ENCODE results near the gene PI4KA. TPM values are rescaled to one million over a fixed set of nuclear protein-coding genes. Genes with fewer than 3 reads are reported as not detected.

The PI4KA gene
- total and polyA plus RNA-seq, 10 donors: 29.8 to 143 (median 108) TPM

DNA sequence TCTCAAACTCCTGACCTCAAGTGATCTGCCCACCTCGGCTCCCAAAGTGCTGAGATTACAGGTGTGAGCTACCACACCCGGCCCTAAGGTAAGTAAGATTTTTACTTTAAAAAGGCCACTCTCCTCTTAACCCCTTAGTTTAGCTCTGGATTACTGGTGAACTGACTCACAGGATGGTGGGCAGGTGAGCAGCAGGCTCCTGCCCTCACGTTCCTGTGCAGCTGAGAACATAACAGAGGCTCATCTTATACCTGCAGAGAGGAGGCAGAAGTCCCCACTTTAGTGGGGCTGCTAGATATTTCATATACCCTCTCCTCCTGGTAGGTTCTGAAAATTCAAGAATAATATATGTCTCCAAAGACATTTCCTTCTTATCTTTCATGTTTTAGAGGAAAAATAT is 101.8 kb downstream of the PI4KA start:
- intact Hi-C loops (cut with DNase I; ENCODE audit: low total_unique reads): no loop called here
- no peaks in the 10 kb centered on the region for H3K27me3 ChIP-seq (replicated peaks in 1 of 7)
- H3K4me1 ChIP-seq: no peaks in the 10 kb centered on the region
- TF ChIP-seq POLR2A (IDR thresholded peaks at IDR 0.05): no peak
- TF ChIP-seq, protein P1, sequence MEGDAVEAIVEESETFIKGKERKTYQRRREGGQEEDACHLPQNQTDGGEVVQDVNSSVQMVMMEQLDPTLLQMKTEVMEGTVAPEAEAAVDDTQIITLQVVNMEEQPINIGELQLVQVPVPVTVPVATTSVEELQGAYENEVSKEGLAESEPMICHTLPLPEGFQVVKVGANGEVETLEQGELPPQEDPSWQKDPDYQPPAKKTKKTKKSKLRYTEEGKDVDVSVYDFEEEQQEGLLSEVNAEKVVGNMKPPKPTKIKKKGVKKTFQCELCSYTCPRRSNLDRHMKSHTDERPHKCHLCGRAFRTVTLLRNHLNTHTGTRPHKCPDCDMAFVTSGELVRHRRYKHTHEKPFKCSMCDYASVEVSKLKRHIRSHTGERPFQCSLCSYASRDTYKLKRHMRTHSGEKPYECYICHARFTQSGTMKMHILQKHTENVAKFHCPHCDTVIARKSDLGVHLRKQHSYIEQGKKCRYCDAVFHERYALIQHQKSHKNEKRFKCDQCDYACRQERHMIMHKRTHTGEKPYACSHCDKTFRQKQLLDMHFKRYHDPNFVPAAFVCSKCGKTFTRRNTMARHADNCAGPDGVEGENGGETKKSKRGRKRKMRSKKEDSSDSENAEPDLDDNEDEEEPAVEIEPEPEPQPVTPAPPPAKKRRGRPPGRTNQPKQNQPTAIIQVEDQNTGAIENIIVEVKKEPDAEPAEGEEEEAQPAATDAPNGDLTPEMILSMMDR (IDR thresholded peaks at IDR 0.05 in 8 of 11, conservative IDR thresholded peaks at IDR 0.05 in 3 of 11): no peak
- no peak for TF ChIP-seq POLR2AphosphoS5 (IDR thresholded peaks at IDR 0.05)
- 89 to 100% (median 98%) methylated on average over 3 of the region's 3 CpGs for WGBS, 5 donors
- no peaks in the 10 kb centered on the region for H3K9me3 ChIP-seq
- H3K27ac ChIP-seq: no peak overlapping the region
- H3K4me3 ChIP-seq: no peak overlapping the region
- peaks cover 2 to 99% (median 43%) of the 10 kb centered on the region in 6 donors for H3K36me3 ChIP-seq
- DNase-seq: no peak

DNA sequence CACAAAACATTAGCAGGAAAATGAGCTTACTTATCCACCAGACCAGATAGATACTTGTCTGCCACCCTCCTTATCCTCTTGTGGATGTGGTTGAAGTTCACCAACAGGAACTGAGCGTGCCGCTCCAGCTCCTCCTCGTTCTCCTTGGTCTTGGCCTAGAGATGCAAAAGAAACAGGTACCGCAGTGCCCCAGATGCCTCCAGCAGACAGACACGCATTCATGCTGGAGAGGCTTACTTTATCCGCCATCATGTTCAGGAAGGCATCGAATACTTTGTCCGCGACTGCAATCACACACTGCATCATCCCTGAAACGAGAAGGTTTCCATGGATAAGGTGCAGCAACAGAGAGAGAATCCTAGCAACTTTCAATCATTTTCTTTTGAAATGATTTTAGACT is 105.7 kb downstream of the PI4KA start:
- H3K27me3 ChIP-seq (replicated peaks in 1 of 7): no peaks in the 10 kb centered on the region
- no peak for DNase-seq
- peaks cover 12 to 36% (median 30%) of the 10 kb centered on the region in 6 donors for H3K4me1 ChIP-seq
- no peaks in the 10 kb centered on the region for H3K9me3 ChIP-seq
- intact Hi-C loops (cut with DNase I; ENCODE audit: low total_unique reads): no loop called here
- 93 to 97% (median 96%) methylated on average over 10 of the region's 10 CpGs for WGBS, 5 donors
- H3K4me3 ChIP-seq: no peak overlapping the region
- H3K27ac ChIP-seq: no peak overlapping the region
- H3K36me3 ChIP-seq: peaks cover 0 to 99% (median 33%) of the 10 kb centered on the region in 6 donors
- TF ChIP-seq, protein P1 (IDR thresholded peaks at IDR 0.05 in 8 of 11, conservative IDR thresholded peaks at IDR 0.05 in 3 of 11): no peak
- TF ChIP-seq POLR2AphosphoS5 (IDR thresholded peaks at IDR 0.05) (no peak), POLR2A (IDR thresholded peaks at IDR 0.05) (no peak)

DNA sequence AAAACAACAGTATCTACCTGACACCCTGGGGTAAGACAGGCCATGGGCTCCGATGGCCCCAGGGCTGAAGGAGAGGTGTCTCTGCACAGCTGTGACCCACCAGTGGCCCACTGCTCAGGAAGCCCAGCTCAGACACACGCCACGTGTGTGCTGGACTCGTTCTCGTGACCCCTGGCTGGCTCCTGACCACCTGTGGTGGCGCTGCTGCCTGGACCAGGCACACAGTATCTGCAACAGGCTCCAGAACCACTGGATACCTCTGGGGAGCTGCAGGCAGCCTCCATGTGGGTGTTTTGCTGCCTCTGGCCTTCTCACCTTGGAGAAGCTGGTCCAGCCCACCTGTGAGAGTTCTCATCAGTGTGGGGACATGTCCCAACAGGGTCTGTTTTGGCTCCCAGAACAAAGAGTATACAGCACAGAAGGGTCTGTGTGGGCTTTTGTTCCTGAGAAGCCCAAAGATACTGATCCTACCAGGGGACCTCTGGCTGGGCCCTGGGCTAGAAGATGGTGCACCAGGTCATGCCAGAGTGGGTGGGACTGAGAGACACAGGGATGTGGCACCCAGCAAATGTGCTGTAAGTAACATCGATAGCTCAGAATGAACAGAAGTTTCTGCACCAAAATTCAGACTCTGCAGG is 106.4 kb downstream of the PI4KA start:
- H3K4me3 ChIP-seq: no peak overlapping the region
- peaks cover 0 to 99% (median 36%) of the 10 kb centered on the region in 6 donors for H3K36me3 ChIP-seq
- no peaks in the 10 kb centered on the region for H3K9me3 ChIP-seq
- 93 to 99% (median 96%) methylated on average over 3 to 7 of the region's 7 CpGs for WGBS, 5 donors
- DNase-seq: no peak
- no peak for TF ChIP-seq POLR2A (IDR thresholded peaks at IDR 0.05)
- TF ChIP-seq, protein P1 (IDR thresholded peaks at IDR 0.05 in 8 of 11, conservative IDR thresholded peaks at IDR 0.05 in 3 of 11): no peak
- no peak for TF ChIP-seq POLR2AphosphoS5 (IDR thresholded peaks at IDR 0.05)
- no peak overlapping the region for H3K27ac ChIP-seq
- H3K4me1 ChIP-seq: peaks cover 12 to 41% (median 30%) of the 10 kb centered on the region in 6 donors
- no peaks in the 10 kb centered on the region for H3K27me3 ChIP-seq (replicated peaks in 1 of 7)
- intact Hi-C loops (cut with DNase I; ENCODE audit: low total_unique reads): no loop called here

- Histone ChIP-seq H3K4me3 (no peak overlapping the region), H3K4me1 (peaks cover 12 to 47% (median 30%) of the 10 kb centered on the region in 6 donors), H3K27me3 (replicated peaks in 1 of 7) (no peaks in the 10 kb centered on the region), H3K36me3 (peaks cover 0 to 99% (median 44%) of the 10 kb centered on the region in 6 donors), H3K27ac (no peak overlapping the region), H3K9me3 (no peaks in the 10 kb centered on the region)
- WGBS, 5 donors: 93 to 97% (median 94%) methylated on average over 16 to 18 of the region's 18 CpGs
- intact Hi-C loops (cut with DNase I; ENCODE audit: low total_unique reads): no loop called here
- no peak for DNase-seq
- TF ChIP-seq POLR2A (IDR thresholded peaks at IDR 0.05) (no peak), POLR2AphosphoS5 (IDR thresholded peaks at IDR 0.05) (no peak)
- TF ChIP-seq, protein P1 (IDR thresholded peaks at IDR 0.05 in 8 of 11, conservative IDR thresholded peaks at IDR 0.05 in 3 of 11): no peak
Measured at GRCh38 chr22:20751185-20751851, 107.3 kb downstream of the PI4KA start.

Measured in spleen (tissue), 11 donors.